Measurements from ENCODE around the gene BLOC1S4.
A peak's percentile ranks its signal among the peaks of the same experiment; 100 is the strongest.

DNA sequence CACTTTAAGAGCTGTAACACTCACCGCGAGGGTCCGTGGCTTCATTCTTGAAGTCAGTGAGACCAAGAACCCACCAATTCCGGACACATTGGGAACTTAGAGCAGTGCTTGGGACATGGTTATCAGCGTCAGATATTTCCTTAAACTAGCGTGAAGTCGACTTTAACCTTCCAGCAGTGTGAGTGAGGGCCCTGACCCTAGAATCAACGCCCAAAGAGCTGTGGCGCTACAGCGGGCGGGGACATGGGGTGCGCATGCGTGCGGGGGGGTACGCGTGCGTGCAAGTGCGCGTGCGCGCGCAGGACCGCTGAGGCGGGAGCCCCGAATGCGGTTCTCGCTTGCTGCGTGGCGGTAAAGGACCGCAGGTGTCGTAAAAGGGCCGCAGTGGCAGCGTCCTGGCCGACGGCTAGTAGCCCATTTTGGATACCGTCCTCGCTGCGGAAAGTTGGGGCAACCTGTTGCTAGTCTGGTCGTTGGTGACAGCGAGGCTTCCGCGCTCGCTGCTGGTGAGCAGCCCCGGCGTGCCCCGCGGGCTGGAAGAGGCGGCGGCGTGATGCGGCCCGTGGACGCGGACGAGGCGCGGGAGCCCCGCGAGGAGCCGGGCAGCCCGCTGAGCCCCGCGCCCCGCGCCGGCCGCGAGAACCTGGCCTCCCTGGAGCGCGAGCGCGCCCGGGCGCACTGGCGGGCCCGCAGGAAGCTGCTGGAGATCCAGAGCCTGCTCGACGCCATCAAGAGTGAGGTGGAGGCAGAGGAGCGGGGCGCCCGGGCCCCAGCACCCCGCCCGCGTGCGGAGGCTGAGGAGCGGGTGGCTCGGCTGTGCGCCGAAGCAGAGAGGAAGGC, 42.1 kb upstream of the BLOC1S4 start:
- TF ChIP-seq CTCF (conservative IDR thresholded peaks at IDR 0.05; ENCODE audit: low read depth in 2 of 2) (no peak), EZH2 (IDR thresholded peaks at IDR 0.05; ENCODE audit: low read depth, unreplicated experiment) (no peak), EZH2phosphoT487 (IDR thresholded peaks at IDR 0.05; ENCODE audit: unreplicated experiment) (no peak), REST (IDR thresholded peaks at IDR 0.05; ENCODE audit: unreplicated experiment) (no peak)
- TF ChIP-seq, protein P1, sequence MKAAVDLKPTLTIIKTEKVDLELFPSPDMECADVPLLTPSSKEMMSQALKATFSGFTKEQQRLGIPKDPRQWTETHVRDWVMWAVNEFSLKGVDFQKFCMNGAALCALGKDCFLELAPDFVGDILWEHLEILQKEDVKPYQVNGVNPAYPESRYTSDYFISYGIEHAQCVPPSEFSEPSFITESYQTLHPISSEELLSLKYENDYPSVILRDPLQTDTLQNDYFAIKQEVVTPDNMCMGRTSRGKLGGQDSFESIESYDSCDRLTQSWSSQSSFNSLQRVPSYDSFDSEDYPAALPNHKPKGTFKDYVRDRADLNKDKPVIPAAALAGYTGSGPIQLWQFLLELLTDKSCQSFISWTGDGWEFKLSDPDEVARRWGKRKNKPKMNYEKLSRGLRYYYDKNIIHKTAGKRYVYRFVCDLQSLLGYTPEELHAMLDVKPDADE (IDR thresholded peaks at IDR 0.05): peak; percentile 68; the same call in 1 of the 2 replicates

All from GM23338 (cell line).